Astrocyte (in vitro differentiated cells and primary cell): Measurements from ENCODE around the gene PPP1R9A. TPM values are rescaled to one million over a fixed set of nuclear protein-coding genes. Genes with fewer than 3 reads are reported as not detected.
A peak's percentile ranks its signal among the peaks of the same experiment; 100 is the strongest.

ENCODE experiments used
- DNase-seq: peaks from one replicate; pipeline ENCODE4 v3.0.0-alpha.2; 2010; ENCODE audit warnings: low read depth
- FAIRE-seq: peaks from 2 replicates; lab custom pipeline; 2011; peaks lifted over from hg19 to GRCh38; lab: Jason Lieb, UNC
- H2AFZ ChIP-seq: 2 replicates; pipeline ENCODE4 v1.6.0; 2012; ENCODE audit warnings: low read depth, low read length, inconsistent platforms
- H3K27ac ChIP-seq: 2 replicates; pipeline ENCODE4 v1.5.1; 2011; ENCODE audit warnings: low read depth, low read length, inconsistent platforms
- H3K27me3 ChIP-seq: 2 replicates; pipeline ENCODE4 v1.6.0; 2011; ENCODE audit warnings: low read length, inconsistent platforms; ENCODE audit not compliant: insufficient read depth
- H3K36me3 ChIP-seq: 2 replicates; pipeline ENCODE4 v1.5.1; 2011; ENCODE audit warnings: low read length, inconsistent platforms; ENCODE audit not compliant: insufficient read depth
- H3K4me1 ChIP-seq: 2 replicates; pipeline ENCODE4 v1.5.1; 2011; ENCODE audit warnings: low read length, inconsistent platforms; ENCODE audit not compliant: insufficient read depth
- H3K4me2 ChIP-seq: 2 replicates; pipeline ENCODE4 v1.6.0; 2012; ENCODE audit warnings: low read length, inconsistent platforms
- H3K4me3 ChIP-seq: 2 replicates; pipeline ENCODE4 v1.5.1; 2011; ENCODE audit warnings: low read depth, mild to moderate bottlenecking, low read length, inconsistent platforms; ENCODE audit not compliant: insufficient read depth
- H3K79me2 ChIP-seq: 2 replicates; pipeline ENCODE4 v1.6.0; 2012; ENCODE audit warnings: mild to moderate bottlenecking, low read length, inconsistent platforms; ENCODE audit not compliant: insufficient read depth
- H3K9ac ChIP-seq: 2 replicates; pipeline ENCODE4 v1.6.0; 2012; ENCODE audit warnings: mild to moderate bottlenecking, low read length, inconsistent platforms
- H3K9me3 ChIP-seq: 2 replicates; pipeline ENCODE4 v1.5.1; 2012; ENCODE audit warnings: low read depth, mild to moderate bottlenecking, low read length, inconsistent platforms; ENCODE audit not compliant: insufficient read depth
- H4K20me1 ChIP-seq: 2 replicates; pipeline ENCODE4 v1.6.0; 2012; ENCODE audit warnings: low read length, inconsistent platforms; ENCODE audit not compliant: insufficient read depth
- H3K27ac Mint-ChIP-seq: one replicate; pipeline ENCODE4 v1.8.0; 2021; ENCODE audit warnings: mild to moderate bottlenecking, mixed read lengths; ENCODE audit not compliant: unreplicated experiment
- H3K27me3 Mint-ChIP-seq: one replicate; pipeline ENCODE4 v1.8.0; 2021; ENCODE audit warnings: low read depth, mixed read lengths; ENCODE audit not compliant: unreplicated experiment
- H3K36me3 Mint-ChIP-seq: one replicate; pipeline ENCODE4 v1.8.0; 2021; ENCODE audit warnings: low read depth, mixed read lengths; ENCODE audit not compliant: unreplicated experiment
- H3K4me1 Mint-ChIP-seq: one replicate; pipeline ENCODE4 v1.8.0; 2021; ENCODE audit warnings: low read depth, mixed read lengths; ENCODE audit not compliant: unreplicated experiment
- H3K4me3 Mint-ChIP-seq: one replicate; pipeline ENCODE4 v1.8.0; 2021; ENCODE audit warnings: mild to moderate bottlenecking, moderate library complexity, mixed read lengths; ENCODE audit not compliant: unreplicated experiment
- H3K9me3 Mint-ChIP-seq: one replicate; pipeline ENCODE4 v1.8.0; 2021; ENCODE audit warnings: mild to moderate bottlenecking, mixed read lengths; ENCODE audit not compliant: unreplicated experiment
- EZH2 ChIP-seq: IDR thresholded peaks from 2 replicates; pipeline ENCODE4 v1.6.1; 2012; ENCODE audit warnings: mild to moderate bottlenecking, low read length, inconsistent platforms; ENCODE audit not compliant: insufficient read depth
- total RNA-seq: library from RNA; stranded (reverse); gene quantifications from 2 replicates; pipeline ENCODE4 v1.2.1, GENCODE V29; 2021
- TF ChIP-seq, protein P1 (sequence below): IDR thresholded peaks from 2 replicates; pipeline ENCODE4 v1.5.1; 2011; ENCODE audit warnings: low read depth, mild to moderate bottlenecking, inconsistent platforms, low read length, moderate library complexity; ENCODE audit not compliant: insufficient read depth

PPP1R9A gene
- total RNA-seq, 1 donor from 2014 or later = 7.5 TPM

DNA sequence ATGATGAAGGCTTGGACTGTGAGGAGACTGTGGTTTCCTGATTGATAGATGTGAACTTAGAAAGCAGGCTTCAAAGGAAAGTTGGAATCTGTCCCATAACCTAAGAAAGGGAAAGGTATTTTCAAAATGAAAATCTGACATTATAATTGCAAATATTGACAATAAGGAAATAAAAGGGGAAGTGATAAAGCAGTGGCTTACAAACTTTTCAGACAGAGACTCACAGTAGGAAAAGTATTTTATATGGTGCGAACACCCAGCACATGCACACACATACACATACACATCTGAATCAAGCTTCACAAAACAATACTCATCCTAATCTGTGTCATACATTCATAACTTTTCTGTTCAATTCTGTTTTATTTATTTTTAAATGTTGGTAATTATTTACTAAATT, 412.2 kb downstream of the PPP1R9A start:
- Histone ChIP-seq H3K27me3 (no peaks in the 10 kb centered on the region), H4K20me1 (no peaks in the 10 kb centered on the region), H3K9me3 (no peaks in the 10 kb centered on the region), H2AFZ (no peak overlapping the region), H3K4me1 (no peaks in the 10 kb centered on the region), H3K79me2 (no peaks in the 10 kb centered on the region), H3K4me2 (no peak overlapping the region), H3K4me3 (no peak overlapping the region), H3K9ac (no peak overlapping the region), H3K36me3 (no peaks in the 10 kb centered on the region), H3K27ac (no peak overlapping the region)
- no peak overlapping the region for H3K4me3 Mint-ChIP-seq
- DNase-seq (no peak), FAIRE-seq (no peak)
- H3K27me3 Mint-ChIP-seq = peaks cover 1% of the 10 kb centered on the region
- H3K27ac Mint-ChIP-seq = no peak overlapping the region
- TF ChIP-seq EZH2 = no peak
- TF ChIP-seq, protein P1, sequence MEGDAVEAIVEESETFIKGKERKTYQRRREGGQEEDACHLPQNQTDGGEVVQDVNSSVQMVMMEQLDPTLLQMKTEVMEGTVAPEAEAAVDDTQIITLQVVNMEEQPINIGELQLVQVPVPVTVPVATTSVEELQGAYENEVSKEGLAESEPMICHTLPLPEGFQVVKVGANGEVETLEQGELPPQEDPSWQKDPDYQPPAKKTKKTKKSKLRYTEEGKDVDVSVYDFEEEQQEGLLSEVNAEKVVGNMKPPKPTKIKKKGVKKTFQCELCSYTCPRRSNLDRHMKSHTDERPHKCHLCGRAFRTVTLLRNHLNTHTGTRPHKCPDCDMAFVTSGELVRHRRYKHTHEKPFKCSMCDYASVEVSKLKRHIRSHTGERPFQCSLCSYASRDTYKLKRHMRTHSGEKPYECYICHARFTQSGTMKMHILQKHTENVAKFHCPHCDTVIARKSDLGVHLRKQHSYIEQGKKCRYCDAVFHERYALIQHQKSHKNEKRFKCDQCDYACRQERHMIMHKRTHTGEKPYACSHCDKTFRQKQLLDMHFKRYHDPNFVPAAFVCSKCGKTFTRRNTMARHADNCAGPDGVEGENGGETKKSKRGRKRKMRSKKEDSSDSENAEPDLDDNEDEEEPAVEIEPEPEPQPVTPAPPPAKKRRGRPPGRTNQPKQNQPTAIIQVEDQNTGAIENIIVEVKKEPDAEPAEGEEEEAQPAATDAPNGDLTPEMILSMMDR = no peak
- H3K36me3 Mint-ChIP-seq = no peaks in the 10 kb centered on the region
- H3K9me3 Mint-ChIP-seq = no peaks in the 10 kb centered on the region
- peaks cover 23% of the 10 kb centered on the region for H3K4me1 Mint-ChIP-seq

DNA sequence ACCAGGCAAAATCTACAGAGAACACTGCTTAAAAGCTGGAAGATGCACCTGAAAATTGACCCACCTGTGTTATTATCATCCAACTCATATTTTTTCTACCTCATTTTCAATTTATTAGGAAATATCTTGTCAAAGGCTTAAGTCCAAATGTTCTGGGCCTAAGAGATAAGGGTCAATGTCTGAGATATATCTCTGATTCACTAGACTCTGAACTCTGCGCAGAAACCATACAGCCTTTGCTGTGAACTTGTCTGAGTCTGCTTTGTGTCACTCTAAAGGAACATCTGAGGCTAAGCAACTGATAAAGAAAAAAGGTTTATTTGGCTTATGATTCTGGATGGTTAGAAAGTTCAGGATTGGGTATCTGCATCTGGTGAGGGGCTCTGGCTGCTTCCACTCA, 413.3 kb downstream of the PPP1R9A start:
- Histone ChIP-seq H3K9ac (no peak overlapping the region), H3K36me3 (no peaks in the 10 kb centered on the region), H4K20me1 (no peaks in the 10 kb centered on the region), H3K9me3 (no peaks in the 10 kb centered on the region), H3K4me2 (no peak overlapping the region), H3K4me3 (no peak overlapping the region), H3K27ac (no peak overlapping the region), H3K27me3 (peaks cover 2% of the 10 kb centered on the region), H2AFZ (no peak overlapping the region), H3K79me2 (no peaks in the 10 kb centered on the region), H3K4me1 (no peaks in the 10 kb centered on the region)
- peak; percentile 54 for FAIRE-seq
- Mint-ChIP-seq H3K4me3 (no peak overlapping the region), H3K27ac (no peak overlapping the region), H3K4me1 (peaks cover 23% of the 10 kb centered on the region), H3K27me3 (peaks cover 10% of the 10 kb centered on the region), H3K36me3 (no peaks in the 10 kb centered on the region), H3K9me3 (no peaks in the 10 kb centered on the region)
- DNase-seq = no peak
- TF ChIP-seq, protein P1 = no peak
- no peak for TF ChIP-seq EZH2

DNA sequence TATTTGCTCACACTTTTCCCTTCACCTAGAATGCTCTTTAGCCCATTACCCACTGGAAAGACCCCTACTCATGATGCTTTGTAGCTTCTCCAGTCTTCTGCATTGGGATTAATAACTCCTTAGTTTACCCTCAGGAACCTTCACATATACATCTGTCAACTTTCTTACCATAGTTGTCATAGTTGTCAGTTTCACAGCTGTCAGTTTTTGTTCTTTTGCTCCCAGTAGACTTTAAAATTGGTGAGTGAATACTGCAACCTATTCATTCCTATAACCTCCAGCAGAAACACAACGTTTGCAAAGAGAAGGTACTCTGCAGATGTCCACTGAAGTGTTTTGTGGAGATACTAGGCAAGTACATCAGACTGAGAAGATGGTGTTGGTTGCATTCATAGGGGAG, 414.3 kb downstream of the PPP1R9A start:
- H3K27me3 Mint-ChIP-seq = peaks cover 12% of the 10 kb centered on the region
- peaks cover under 1% of the 10 kb centered on the region for H3K9me3 ChIP-seq
- no peak overlapping the region for H3K4me3 ChIP-seq
- no peak for TF ChIP-seq EZH2
- TF ChIP-seq, protein P1 = no peak
- H3K9me3 Mint-ChIP-seq = no peaks in the 10 kb centered on the region
- no peak overlapping the region for H3K4me3 Mint-ChIP-seq
- no peak overlapping the region for H3K27ac ChIP-seq
- no peak overlapping the region for H2AFZ ChIP-seq
- FAIRE-seq (no peak), DNase-seq (no peak)
- no peaks in the 10 kb centered on the region for H3K4me1 ChIP-seq
- no peak overlapping the region for H3K4me2 ChIP-seq
- no peak overlapping the region for H3K9ac ChIP-seq
- H3K27me3 ChIP-seq = peaks cover 2% of the 10 kb centered on the region
- H3K4me1 Mint-ChIP-seq = peaks cover 23% of the 10 kb centered on the region
- H3K36me3 Mint-ChIP-seq = no peaks in the 10 kb centered on the region
- H3K36me3 ChIP-seq = no peaks in the 10 kb centered on the region
- H4K20me1 ChIP-seq = no peaks in the 10 kb centered on the region
- H3K79me2 ChIP-seq = no peaks in the 10 kb centered on the region
- no peak overlapping the region for H3K27ac Mint-ChIP-seq
